Breast epithelium (tissue), 3 donors: ENCODE data around the gene ITPR2.
"Not testable (repeated sequence)": the region's sequence is repeated elsewhere in the genome, so short reads cannot be mapped to it uniquely, and the experiment has no call there.

Source experiments
- POLR2A ChIP-seq: fragments of 450-650 bp; IDR thresholded peaks from one replicate; pipeline ENCODE4 v1.6.1; 2016; ENCODE audit warnings: antibody characterized with exemption, mild to moderate bottlenecking, moderate library complexity
- POLR2AphosphoS5 ChIP-seq, 3 donors: sonication (generic); formaldehyde crosslinking; IDR thresholded peaks; one replicate each; pipeline ENCODE4 v1.6.1; 2017; ENCODE audit warnings: antibody characterized with exemption in 3 of 3

DNA sequence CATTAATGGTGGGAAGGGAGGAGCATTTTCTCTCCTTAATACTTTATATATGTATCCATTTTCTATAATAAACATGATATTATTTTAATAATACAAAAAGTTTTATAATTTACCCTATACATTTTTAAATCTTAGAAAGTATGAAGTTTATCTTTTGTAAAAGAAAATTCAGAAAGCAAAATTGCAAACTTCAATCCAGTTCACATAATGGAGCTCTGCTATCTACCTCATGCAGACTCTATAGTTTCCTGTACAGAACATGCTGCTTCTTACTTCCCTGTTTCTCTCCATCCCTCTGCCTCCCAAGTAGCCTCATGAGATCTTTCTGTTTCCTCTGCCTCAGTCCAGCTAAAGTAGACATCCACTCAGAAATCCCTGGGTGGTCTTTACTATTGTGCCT is 402.4 kb downstream of the ITPR2 start:
- TF ChIP-seq POLR2AphosphoS5 (IDR thresholded peaks at IDR 0.05); POLR2A: not testable (repeated sequence)
